CD4-positive, alpha-beta T cell treated with Interleukin-12 subunit alpha and Interleukin-12 subunit beta, for 1 hour (primary cell): ENCODE results near the gene PFKFB2.
"Not testable (repeated sequence)": the region's sequence is repeated elsewhere in the genome, so short reads cannot be mapped to it uniquely, and the experiment has no call there.

Source experiments
- DNase-seq: peaks from one replicate; pipeline ENCODE4 v3.0.0-alpha.2; 2020

The PFKFB2 gene

DNA sequence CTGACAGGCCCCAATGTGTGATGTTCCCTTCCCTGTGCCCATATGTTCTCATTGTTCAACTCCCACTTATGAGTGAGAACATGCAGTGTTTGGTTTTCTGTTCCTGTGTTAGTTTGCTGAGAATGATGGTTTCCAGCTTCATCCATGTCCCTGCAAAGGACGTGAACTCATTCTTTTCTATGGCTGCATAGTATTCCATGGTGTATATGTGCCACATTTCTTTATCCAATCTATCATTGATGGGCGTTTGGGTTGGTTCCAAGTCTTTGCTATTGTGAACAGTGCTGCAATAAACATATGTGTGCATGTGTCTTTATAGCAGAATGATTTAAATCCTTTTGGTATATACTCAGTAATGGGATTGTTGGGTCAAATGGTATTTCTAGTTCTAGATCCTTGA, 11.7 kb upstream of the PFKFB2 start:
- DNase-seq = not testable (repeated sequence)

- no peak for DNase-seq
Measured at GRCh38 chr1:207045453-207045852, 7.6 kb upstream of the PFKFB2 start.

DNA sequence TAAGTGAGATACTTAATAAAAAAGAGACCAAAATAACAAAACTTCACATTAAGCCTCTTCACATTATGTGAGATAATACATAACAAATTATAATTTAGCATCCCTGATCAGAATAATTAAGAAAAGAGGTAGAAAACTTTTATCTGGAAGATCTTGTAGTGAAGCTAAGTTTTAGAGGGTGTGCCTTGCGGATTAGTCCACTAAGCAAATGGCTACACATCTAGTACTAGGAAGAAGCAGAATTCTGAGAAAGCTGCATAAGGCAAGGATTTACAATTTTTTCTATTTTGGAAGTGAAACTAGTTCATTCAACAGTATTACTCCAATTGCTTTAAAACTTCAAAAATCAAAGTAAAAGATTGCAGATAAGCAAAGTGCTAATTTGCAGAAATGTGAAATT, 5.6 kb upstream of the PFKFB2 start:
- DNase-seq = no peak

DNA sequence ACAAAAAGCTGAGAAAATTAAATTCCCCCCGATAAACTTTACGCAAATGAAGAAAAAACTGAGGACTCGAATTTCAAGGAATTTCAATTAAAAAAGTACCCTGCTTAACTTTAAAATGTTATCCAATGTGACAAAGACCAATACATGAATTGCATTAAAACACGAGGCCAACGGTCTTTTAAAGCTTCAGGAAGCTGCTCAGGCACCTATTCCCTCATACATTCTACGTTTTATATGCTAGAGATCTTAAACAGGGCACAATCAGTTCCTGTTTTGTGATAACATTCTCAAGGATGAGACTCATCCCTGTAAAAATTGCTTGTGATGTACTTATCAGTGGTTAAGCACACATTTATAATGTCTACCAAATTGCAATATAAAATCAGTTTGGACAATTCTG, 5.0 kb upstream of the PFKFB2 start:
- DNase-seq = no peak

GRCh38 chr1:207049054-207049453, 4.0 kb upstream of the PFKFB2 start:
- DNase-seq = no peak

- no peak for DNase-seq
Measured at GRCh38 chr1:207049514-207049913, 3.6 kb upstream of the PFKFB2 start.

GRCh38 chr1:207049974-207050391, 3.1 kb upstream of the PFKFB2 start:
- DNase-seq = peak; percentile 70

GRCh38 chr1:207050480-207051190, 2.4 kb upstream of the PFKFB2 start:
- DNase-seq = peak; percentile 93

GRCh38 chr1:207051191-207051943, 1.7 kb upstream of the PFKFB2 start, which contains the start of gene YOD1:
Gene YOD1 (minus strand): TSS chr1:207051208. CDS start chr1:207051030, 178 bp downstream.
- no peak for DNase-seq

DNA sequence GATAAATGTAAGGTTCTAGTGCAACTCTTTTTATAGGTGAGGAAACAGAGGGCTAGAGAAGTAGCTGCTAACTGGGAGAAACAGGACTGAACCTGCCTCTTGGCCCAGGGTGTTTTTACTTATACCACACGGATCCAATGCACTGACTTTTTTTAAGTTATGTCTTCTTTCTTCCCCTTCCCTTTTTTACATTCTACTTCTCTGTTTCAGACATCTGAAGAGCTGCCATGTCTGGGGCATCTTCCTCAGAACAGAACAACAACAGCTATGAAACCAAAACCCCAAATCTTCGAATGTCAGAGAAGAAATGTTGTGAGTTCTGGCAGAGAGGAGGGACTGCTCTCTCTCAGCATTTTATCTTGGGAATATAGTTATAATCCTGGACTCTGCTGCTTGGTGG, 1.4 kb downstream of the PFKFB2 start:
- DNase-seq = no peak

- no peak for DNase-seq
Measured at GRCh38 chr1:207055386-207056001, 2.4 kb downstream of the PFKFB2 start.

DNA sequence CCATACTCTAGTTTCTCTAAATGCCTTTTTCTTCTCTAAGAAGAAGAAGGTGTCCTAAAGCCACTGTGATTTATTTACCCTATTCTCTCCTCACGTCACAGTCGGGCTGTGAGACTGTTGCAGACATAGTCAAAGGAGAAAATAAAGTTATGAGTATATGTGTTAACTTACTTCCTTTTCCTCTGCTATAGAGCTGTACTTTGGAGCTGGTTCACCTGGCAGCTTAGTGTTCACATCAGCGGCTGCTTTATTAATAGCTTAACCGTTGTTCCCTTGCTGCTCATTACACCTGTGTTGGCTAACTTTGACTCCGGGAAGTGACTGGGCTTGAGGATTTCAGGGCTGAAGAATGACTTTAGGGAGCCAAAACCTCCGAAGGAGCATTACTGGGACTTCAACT, 3.6 kb downstream of the PFKFB2 start:
- DNase-seq = no peak

DNA sequence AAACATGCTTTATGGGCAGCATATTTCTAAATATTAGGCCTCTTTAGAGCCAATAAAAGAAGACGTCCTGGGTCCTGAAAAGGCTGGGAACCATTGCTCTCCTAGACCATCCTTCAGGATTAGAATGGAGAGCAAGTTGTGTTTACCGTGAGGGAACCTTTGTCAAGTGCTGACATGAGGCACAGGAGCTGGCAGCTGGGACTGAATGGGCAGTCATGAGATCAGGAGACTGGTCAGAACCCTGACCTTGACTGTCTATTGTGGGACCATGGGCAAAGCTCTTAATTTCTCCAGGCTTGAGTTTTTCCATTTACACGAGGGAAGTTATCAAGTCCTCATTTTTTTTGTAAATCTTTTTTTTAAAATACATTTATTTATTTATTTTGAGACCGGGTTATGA, 5.2 kb downstream of the PFKFB2 start:
- DNase-seq = no peak

GRCh38 chr1:207058878-207059867, 6.1 kb downstream of the PFKFB2 start:
- no peak for DNase-seq

GRCh38 chr1:207059881-207060280, 6.8 kb downstream of the PFKFB2 start:
- DNase-seq = no peak

DNA sequence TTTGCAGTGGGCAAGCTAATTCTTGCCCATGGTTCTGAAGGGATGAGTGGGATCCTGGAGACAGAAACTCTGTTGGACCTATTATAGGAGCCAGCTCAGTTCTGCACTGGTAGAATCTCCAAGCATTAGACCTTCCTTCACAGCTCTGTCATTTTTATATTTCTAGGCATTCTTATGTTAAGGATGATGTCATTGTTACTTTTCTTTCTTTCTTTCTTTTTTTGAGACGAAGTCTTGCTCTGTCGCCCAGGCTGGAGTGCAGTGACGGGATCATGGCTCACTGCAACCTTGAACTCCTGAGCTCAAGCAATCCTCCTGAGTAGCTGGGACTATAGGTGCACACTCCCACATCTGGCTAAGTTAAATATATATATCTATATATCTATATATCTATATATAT, 7.5 kb downstream of the PFKFB2 start:
- no peak for DNase-seq

DNA sequence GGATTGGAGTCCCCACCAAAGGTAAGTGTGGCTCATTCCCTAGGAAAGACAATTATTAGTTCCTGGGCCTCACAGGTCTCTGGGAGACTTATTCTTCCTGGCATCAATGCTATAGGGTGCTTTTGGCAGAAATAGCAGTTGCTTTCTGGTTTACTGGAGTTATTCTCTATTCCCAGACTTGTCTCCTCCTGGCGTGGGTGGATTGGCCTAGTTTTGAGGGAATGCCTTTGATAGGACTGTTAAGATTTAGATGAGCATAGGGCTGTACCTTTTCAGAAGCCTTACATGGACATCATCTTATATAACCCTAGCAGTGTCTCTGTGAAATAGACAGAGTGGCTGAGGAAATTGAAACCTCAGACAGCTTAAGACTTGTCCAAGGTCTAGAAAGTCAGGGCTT, 9.0 kb downstream of the PFKFB2 start:
- no peak for DNase-seq

- no peak for DNase-seq
Measured at GRCh38 chr1:207063014-207063413, 9.9 kb downstream of the PFKFB2 start.

- no peak for DNase-seq
Measured at GRCh38 chr1:207064561-207064960, 11.5 kb downstream of the PFKFB2 start.

- DNase-seq = no peak
Measured at GRCh38 chr1:207067185-207067584, 14.1 kb downstream of the PFKFB2 start.

DNA sequence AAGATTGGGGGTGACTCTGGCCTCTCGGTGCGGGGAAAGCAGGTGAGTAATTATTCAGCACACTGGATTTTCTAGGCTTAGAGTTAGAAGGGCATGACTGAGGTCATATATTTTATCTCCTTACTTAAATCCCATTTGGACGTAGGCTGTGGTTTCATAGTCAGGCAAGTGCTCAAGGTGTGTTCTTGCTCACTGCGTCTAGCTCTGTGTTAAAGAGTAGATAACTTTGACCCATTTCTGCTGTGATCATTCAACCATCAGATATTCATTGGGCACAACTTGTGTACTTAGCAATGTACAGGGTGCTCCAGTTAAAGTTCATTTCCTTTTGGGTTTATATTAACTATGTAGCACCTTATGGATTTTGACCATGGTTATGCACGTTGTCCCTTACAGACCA, 14.6 kb downstream of the PFKFB2 start:
- no peak for DNase-seq

DNA sequence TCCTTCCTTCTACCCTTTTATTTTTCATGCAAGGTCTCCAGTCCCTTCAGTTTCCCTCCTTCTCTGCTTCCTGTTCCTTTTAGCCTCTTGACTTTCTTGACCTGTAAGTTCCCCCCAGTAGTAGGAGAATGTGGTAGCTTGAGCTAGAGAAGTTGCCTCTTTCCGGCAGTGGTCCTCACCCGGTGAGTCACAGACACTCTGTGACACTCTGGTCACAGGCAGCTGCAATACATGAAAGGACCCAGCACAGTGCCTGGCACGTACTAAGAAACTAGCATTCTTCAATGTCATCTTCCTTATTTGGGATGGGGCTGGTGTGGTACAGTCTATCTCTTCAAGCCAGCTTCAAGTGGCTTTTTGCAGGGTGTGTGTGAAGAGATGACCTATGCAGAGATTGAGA, 16.0 kb downstream of the PFKFB2 start:
- no peak for DNase-seq
